ES-I3 (cell line): ENCODE measurements around the gene MRNIP.
A peak's percentile ranks its signal among the peaks of the same experiment; 100 is the strongest.

Experiments used
- H3K36me3 ChIP-seq: 2 replicates; pipeline ENCODE4 v1.6.1; 2013; ENCODE audit warnings: mild to moderate bottlenecking, low read length, control low read depth, moderate library complexity; ENCODE audit not compliant: insufficient read depth
- H3K4me1 ChIP-seq: 2 replicates; pipeline ENCODE4 v1.6.1; 2013; ENCODE audit warnings: mild to moderate bottlenecking, control low read depth, low read length; ENCODE audit not compliant: insufficient read depth
- H3K9ac ChIP-seq: 2 replicates; pipeline ENCODE4 v1.6.1; 2013; ENCODE audit warnings: low read depth, mild to moderate bottlenecking, low read length, moderate library complexity
- H3K9me3 ChIP-seq: 2 replicates; pipeline ENCODE4 v1.6.1; 2013; ENCODE audit warnings: mild to moderate bottlenecking, low read length, moderate library complexity; ENCODE audit not compliant: control insufficient read depth, insufficient read depth

The MRNIP gene

GRCh38 chr5:179833056-179833708 lies 25.4 kb downstream of the MRNIP start:
- Histone ChIP-seq H3K9me3 (no peaks in the 10 kb centered on the region), H3K36me3 (peaks cover 52% of the 10 kb centered on the region), H3K9ac (no peak overlapping the region), H3K4me1 (peaks cover 8% of the 10 kb centered on the region; the same call in 1 of the 2 replicates)

- Histone ChIP-seq H3K36me3 (peaks cover 55% of the 10 kb centered on the region), H3K4me1 (peaks cover 8% of the 10 kb centered on the region; the same call in 1 of the 2 replicates), H3K9ac (no peak overlapping the region), H3K9me3 (no peaks in the 10 kb centered on the region)
These were observed 26.4 kb downstream of the MRNIP start for GRCh38 chr5:179832039-179832745.

- H3K36me3 ChIP-seq, result peaks cover 51% of the 10 kb centered on the region
- peaks cover 8% of the 10 kb centered on the region; the same call in 1 of the 2 replicates for H3K4me1 ChIP-seq
- no peak overlapping the region for H3K9ac ChIP-seq
- no peaks in the 10 kb centered on the region for H3K9me3 ChIP-seq
These were observed 27.7 kb downstream of the MRNIP start for GRCh38 chr5:179830818-179831468.

GRCh38 chr5:179829732-179830435 lies 28.7 kb downstream of the MRNIP start:
- peaks cover 60% of the 10 kb centered on the region for H3K36me3 ChIP-seq
- H3K4me1 ChIP-seq, result peaks cover 8% of the 10 kb centered on the region; the same call in 1 of the 2 replicates
- H3K9me3 ChIP-seq, result no peaks in the 10 kb centered on the region

GRCh38 chr5:179828756-179829421 lies 29.7 kb downstream of the MRNIP start:
- H3K4me1 ChIP-seq, result peaks cover 8% of the 10 kb centered on the region; the same call in 1 of the 2 replicates
- H3K9ac ChIP-seq, result no peak overlapping the region
- H3K36me3 ChIP-seq, result peaks cover 68% of the 10 kb centered on the region
- H3K9me3 ChIP-seq, result no peaks in the 10 kb centered on the region

More at GRCh38 chr5:179829732-179830435, 28.7 kb downstream of the MRNIP start:
- no peak overlapping the region for H3K9ac ChIP-seq

GRCh38 chr5:179827680-179828079 lies 30.9 kb downstream of the MRNIP start:
- Histone ChIP-seq H3K9ac (no peak overlapping the region), H3K9me3 (no peaks in the 10 kb centered on the region), H3K36me3 (peaks cover 61% of the 10 kb centered on the region), H3K4me1 (peaks cover 10% of the 10 kb centered on the region; the same call in 1 of the 2 replicates)

- Histone ChIP-seq H3K36me3 (peaks cover 48% of the 10 kb centered on the region), H3K9me3 (no peaks in the 10 kb centered on the region), H3K9ac (no peak overlapping the region), H3K4me1 (peaks cover 16% of the 10 kb centered on the region; the same call in 1 of the 2 replicates)
These were observed 32.9 kb downstream of the MRNIP start for GRCh38 chr5:179825655-179826182.

GRCh38 chr5:179824745-179825112 lies 33.9 kb downstream of the MRNIP start:
- H3K36me3 ChIP-seq, result peaks cover 40% of the 10 kb centered on the region
- H3K4me1 ChIP-seq, result peaks cover 24% of the 10 kb centered on the region

GRCh38 chr5:179823937-179824744 lies 34.5 kb downstream of the MRNIP start:
- Histone ChIP-seq H3K4me1 (peaks cover 22% of the 10 kb centered on the region), H3K36me3 (peaks cover 38% of the 10 kb centered on the region), H3K9ac (no peak overlapping the region)

More at GRCh38 chr5:179824745-179825112, 33.9 kb downstream of the MRNIP start:
- Histone ChIP-seq H3K9ac (no peak overlapping the region), H3K9me3 (no peaks in the 10 kb centered on the region)

GRCh38 chr5:179822444-179822990 lies 36.1 kb downstream of the MRNIP start:
- H3K9ac ChIP-seq, result peak overlapping the region; percentile 76; the same call in 1 of the 2 replicates
- peaks cover 28% of the 10 kb centered on the region for H3K36me3 ChIP-seq
- peaks cover 26% of the 10 kb centered on the region for H3K4me1 ChIP-seq
- H3K9me3 ChIP-seq, result no peaks in the 10 kb centered on the region

More at GRCh38 chr5:179823937-179824744, 34.5 kb downstream of the MRNIP start:
- H3K9me3 ChIP-seq, result no peaks in the 10 kb centered on the region

GRCh38 chr5:179822059-179822432 lies 36.6 kb downstream of the MRNIP start:
- H3K9ac ChIP-seq, result peak overlapping the region; percentile 76; the same call in 1 of the 2 replicates
- H3K9me3 ChIP-seq, result no peaks in the 10 kb centered on the region
- peaks cover 26% of the 10 kb centered on the region for H3K36me3 ChIP-seq
- peaks cover 28% of the 10 kb centered on the region for H3K4me1 ChIP-seq

GRCh38 chr5:179821298-179822058 lies 37.1 kb downstream of the MRNIP start:
- Histone ChIP-seq H3K4me1 (peaks cover 28% of the 10 kb centered on the region), H3K9ac (peak overlapping the region; percentile 76), H3K9me3 (no peaks in the 10 kb centered on the region), H3K36me3 (peaks cover 22% of the 10 kb centered on the region)
